ENCODE results near the gene SYK. TPM values are rescaled to one million over a fixed set of nuclear protein-coding genes. Genes with fewer than 3 reads are reported as not detected.

The SYK gene
- total RNA-seq, 1 experiment from 2014 or later = 5.9 TPM

GRCh38 chr9:90891308-90892040 is 89.9 kb downstream of the SYK start:
- no peaks in the 10 kb centered on the region for H3K36me3 Mint-ChIP-seq (ENCODE audit: insufficient read depth, unreplicated experiment)
- TF ChIP-seq CTCF (IDR thresholded peaks at IDR 0.05; ENCODE audit: unreplicated experiment) = no peak
- BruUV-seq (replicated peaks) = no TSS peak
- no peak overlapping the region for H3K27ac Mint-ChIP-seq (ENCODE audit: low read depth, unreplicated experiment)
- intact Hi-C loops (cut with micrococcal nuclease) = no loop called here
- CTCF ChIA-PET = interaction anchor here (0.7 to 1.2 kb wide), 3 partner anchors 18 to 834 kb away, joined by 3 to 7 read pairs (median 4); no protein-coding TSS in a partner anchor
- no peaks in the 10 kb centered on the region for H3K27me3 Mint-ChIP-seq (ENCODE audit: insufficient read depth, unreplicated experiment)
- POLR2A ChIA-PET = no interaction called here
- H3K9me3 Mint-ChIP-seq (ENCODE audit: unreplicated experiment) = no peaks in the 10 kb centered on the region
- DNase-seq (ENCODE audit: unreplicated experiment) = no peak
- no peak overlapping the region for H3K4me3 Mint-ChIP-seq (ENCODE audit: unreplicated experiment)
- H3K4me1 Mint-ChIP-seq (ENCODE audit: insufficient read depth, unreplicated experiment) = no peaks in the 10 kb centered on the region

- Mint-ChIP-seq H3K4me1 (ENCODE audit: insufficient read depth, unreplicated experiment) (no peaks in the 10 kb centered on the region), H3K4me3 (ENCODE audit: unreplicated experiment) (no peak overlapping the region), H3K27me3 (ENCODE audit: insufficient read depth, unreplicated experiment) (no peaks in the 10 kb centered on the region), H3K27ac (ENCODE audit: low read depth, unreplicated experiment) (no peak overlapping the region), H3K36me3 (ENCODE audit: insufficient read depth, unreplicated experiment) (no peaks in the 10 kb centered on the region), H3K9me3 (ENCODE audit: unreplicated experiment) (no peaks in the 10 kb centered on the region)
- no peak for DNase-seq (ENCODE audit: unreplicated experiment)
- CTCF ChIA-PET = interaction anchor here (0.6 kb wide), 2 partner anchors 1294 to 1316 kb away, joined by 3 to 6 read pairs; no protein-coding TSS in a partner anchor
- no peak for TF ChIP-seq CTCF (IDR thresholded peaks at IDR 0.05; ENCODE audit: unreplicated experiment)
- BruUV-seq (replicated peaks) = no TSS peak
- intact Hi-C loops (cut with micrococcal nuclease) = no loop called here
- POLR2A ChIA-PET = no interaction called here
Measured at GRCh38 chr9:90892918-90893317, 91.3 kb downstream of the SYK start.

GRCh38 chr9:90893706-90894105 is 92.1 kb downstream of the SYK start:
- H3K27me3 Mint-ChIP-seq (ENCODE audit: insufficient read depth, unreplicated experiment) = no peaks in the 10 kb centered on the region
- H3K36me3 Mint-ChIP-seq (ENCODE audit: insufficient read depth, unreplicated experiment) = no peaks in the 10 kb centered on the region
- POLR2A ChIA-PET = interaction anchor here (0.6 kb wide), 2 partner anchors 15 to 585 kb away, joined by 3 read pairs; no protein-coding TSS in a partner anchor
- TF ChIP-seq CTCF (IDR thresholded peaks at IDR 0.05; ENCODE audit: unreplicated experiment) = no peak
- intact Hi-C loops (cut with micrococcal nuclease) = no loop called here
- DNase-seq (ENCODE audit: unreplicated experiment) = no peak
- H3K9me3 Mint-ChIP-seq (ENCODE audit: unreplicated experiment) = no peaks in the 10 kb centered on the region
- no TSS peak for BruUV-seq (replicated peaks)
- CTCF ChIA-PET = interaction anchor here (0.6 to 1.1 kb wide), 3 partner anchors 540 to 1295 kb away, joined by 3 to 4 read pairs (median 3); no protein-coding TSS in a partner anchor
- no peak overlapping the region for H3K27ac Mint-ChIP-seq (ENCODE audit: low read depth, unreplicated experiment)
- H3K4me3 Mint-ChIP-seq (ENCODE audit: unreplicated experiment) = no peak overlapping the region
- no peaks in the 10 kb centered on the region for H3K4me1 Mint-ChIP-seq (ENCODE audit: insufficient read depth, unreplicated experiment)

GRCh38 chr9:90894986-90895687 is 93.5 kb downstream of the SYK start:
- DNase-seq (ENCODE audit: unreplicated experiment) = peak; percentile 20
- Mint-ChIP-seq H3K27ac (ENCODE audit: low read depth, unreplicated experiment) (no peak overlapping the region), H3K4me3 (ENCODE audit: unreplicated experiment) (no peak overlapping the region), H3K27me3 (ENCODE audit: insufficient read depth, unreplicated experiment) (no peaks in the 10 kb centered on the region), H3K36me3 (ENCODE audit: insufficient read depth, unreplicated experiment) (no peaks in the 10 kb centered on the region), H3K4me1 (ENCODE audit: insufficient read depth, unreplicated experiment) (no peaks in the 10 kb centered on the region), H3K9me3 (ENCODE audit: unreplicated experiment) (no peaks in the 10 kb centered on the region)
- BruUV-seq (replicated peaks) = no TSS peak
- TF ChIP-seq CTCF (IDR thresholded peaks at IDR 0.05; ENCODE audit: unreplicated experiment) = peak; percentile 51
- CTCF ChIA-PET = interaction anchor here (0.6 to 1.1 kb wide), 5 partner anchors 20 to 1355 kb away, joined by 3 read pairs; no protein-coding TSS in a partner anchor
- POLR2A ChIA-PET = no interaction called here
- intact Hi-C loops (cut with micrococcal nuclease) = no loop called here

Data from MCF 10A (cell line).